WERI-Rb-1 (cell line): ENCODE data around the gene PTPN20.
"Not testable (repeated sequence)": the region's sequence is repeated elsewhere in the genome, so short reads cannot be mapped to it uniquely, and the experiment has no call there.

Experiments
- DNase-seq: peaks from one replicate; pipeline ENCODE4 v3.0.0-alpha.2; 2020
- H3K27ac ChIP-seq: fragments of 250-450 bp; sonication (Bioruptor Pico); 2 replicates; pipeline ENCODE4 v1.5.1; 2020; ENCODE audit warnings: mild to moderate bottlenecking, moderate library complexity
- H3K27me3 ChIP-seq: fragments of 250-450 bp; sonication (Bioruptor Pico); 2 replicates; pipeline ENCODE4 v1.5.1; 2021; ENCODE audit warnings: mild to moderate bottlenecking, low read depth, moderate library complexity; ENCODE audit not compliant: insufficient read depth, severe bottlenecking
- H3K36me3 ChIP-seq: fragments of 250-450 bp; sonication (Bioruptor Pico); 2 replicates; pipeline ENCODE4 v1.5.1; 2020; ENCODE audit warnings: mild to moderate bottlenecking, moderate library complexity
- H3K4me3 ChIP-seq: 2 replicates; pipeline ENCODE4 v1.5.1; 2011; ENCODE audit warnings: low read depth, mild to moderate bottlenecking, control low read depth, low read length
- H3K9me3 ChIP-seq: fragments of 250-450 bp; sonication (Bioruptor Pico); 2 replicates; pipeline ENCODE4 v1.5.1; 2021; ENCODE audit warnings: mild to moderate bottlenecking, moderate library complexity; ENCODE audit not compliant: severe bottlenecking
- TF ChIP-seq, protein P1 (sequence below): IDR thresholded peaks from 2 replicates; pipeline ENCODE4 v1.5.1; 2011; ENCODE audit warnings: low read depth, mild to moderate bottlenecking, control low read depth, inconsistent platforms, low read length

The PTPN20 gene, protein sequence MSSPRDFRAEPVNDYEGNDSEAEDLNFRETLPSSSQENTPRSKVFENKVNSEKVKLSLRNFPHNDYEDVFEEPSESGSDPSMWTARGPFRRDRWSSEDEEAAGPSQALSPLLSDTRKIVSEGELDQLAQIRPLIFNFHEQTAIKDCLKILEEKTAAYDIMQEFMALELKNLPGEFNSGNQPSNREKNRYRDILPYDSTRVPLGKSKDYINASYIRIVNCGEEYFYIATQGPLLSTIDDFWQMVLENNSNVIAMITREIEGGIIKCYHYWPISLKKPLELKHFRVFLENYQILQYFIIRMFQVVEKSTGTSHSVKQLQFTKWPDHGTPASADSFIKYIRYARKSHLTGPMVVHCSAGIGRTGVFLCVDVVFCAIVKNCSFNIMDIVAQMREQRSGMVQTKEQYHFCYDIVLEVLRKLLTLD

DNA sequence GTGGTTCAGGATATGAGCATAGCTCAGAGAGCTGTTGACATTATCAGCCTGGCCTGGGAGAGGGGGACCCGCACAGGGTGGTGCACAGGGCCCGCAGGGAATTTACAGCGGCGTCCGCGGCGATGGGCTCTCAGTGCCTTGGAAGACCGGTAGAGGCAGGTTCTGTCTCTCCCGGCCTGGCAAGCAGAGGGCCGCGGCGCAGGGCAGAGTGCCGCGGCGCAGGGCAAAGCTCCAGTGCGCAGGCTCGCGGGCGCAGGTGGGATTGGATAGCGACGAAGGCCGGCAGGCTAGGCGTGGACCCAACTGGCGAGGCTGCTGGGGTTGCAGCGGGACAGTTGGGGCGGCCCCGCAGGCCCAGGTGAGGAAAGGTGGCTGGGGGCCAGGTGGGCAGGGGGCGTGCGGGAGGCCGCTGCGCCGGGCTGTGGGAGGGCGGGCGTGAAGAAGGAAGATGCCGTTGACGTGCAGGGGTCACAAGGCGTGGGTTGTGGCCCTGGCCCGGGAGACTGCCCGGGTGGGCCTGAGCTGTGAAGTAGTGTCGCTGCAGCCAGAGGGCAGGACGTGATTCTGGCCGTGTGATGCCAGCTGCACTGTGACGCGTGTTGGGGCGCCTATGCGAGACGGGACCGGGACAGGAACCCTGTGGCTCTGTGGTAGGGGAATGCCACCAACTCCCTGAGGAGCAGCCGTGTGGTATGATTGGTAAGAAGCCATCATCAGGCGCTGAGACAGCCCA lies at the start of gene PTPN20:
Gene PTPN20, plus strand, starts transcription at position 285 of the 733 bp plus-strand sequence. CDS start 21,072 bp downstream, outside the sequence.
- not testable (repeated sequence) for H3K27me3 ChIP-seq, H3K27ac ChIP-seq, DNase-seq, H3K4me3 ChIP-seq, H3K9me3 ChIP-seq, H3K36me3 ChIP-seq

DNA sequence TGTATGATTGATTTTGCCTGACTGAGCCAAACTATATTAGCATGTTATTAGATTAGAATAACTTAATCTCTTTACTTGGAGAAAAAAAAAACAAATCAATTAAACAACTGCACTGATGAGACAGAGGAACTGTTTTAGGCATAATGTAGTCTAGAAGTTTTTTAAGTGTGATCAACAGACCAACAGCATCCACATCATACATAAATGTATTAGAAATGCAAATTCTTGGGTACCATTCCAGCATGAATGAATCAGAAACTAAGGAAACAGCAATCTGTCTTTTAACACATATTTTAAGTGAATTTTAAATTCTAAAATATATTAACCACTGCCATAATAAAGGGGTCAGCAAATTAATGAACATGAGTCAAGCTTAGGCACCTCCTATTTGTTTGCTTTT lies 41.5 kb upstream of the PTPN20 start:
- not testable (repeated sequence) for H3K27me3 ChIP-seq, DNase-seq, H3K27ac ChIP-seq, H3K36me3 ChIP-seq, H3K4me3 ChIP-seq, H3K9me3 ChIP-seq

DNA sequence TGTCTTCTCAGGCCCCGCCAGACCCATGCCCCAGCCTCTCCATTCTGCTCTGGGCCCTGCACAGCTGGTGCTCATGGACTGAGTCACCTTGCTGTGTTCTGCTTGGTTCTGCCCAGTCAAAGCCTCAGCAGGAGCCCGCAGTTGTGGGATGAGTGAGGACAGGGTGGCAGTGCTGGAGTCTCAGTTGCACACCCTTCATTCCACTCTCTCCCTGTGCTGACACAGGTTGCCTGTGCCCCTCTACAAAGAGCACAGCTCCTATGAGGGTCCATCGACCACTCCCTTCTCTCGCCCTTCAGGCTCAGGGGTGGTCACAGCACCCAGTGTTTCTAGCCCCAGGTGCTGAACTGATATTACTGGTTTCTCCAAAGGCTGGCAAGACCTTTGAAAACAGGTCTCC lies 39.6 kb upstream of the PTPN20 start:
- not testable (repeated sequence) for H3K36me3 ChIP-seq, H3K9me3 ChIP-seq, H3K27ac ChIP-seq, H3K4me3 ChIP-seq, DNase-seq, H3K27me3 ChIP-seq

DNA sequence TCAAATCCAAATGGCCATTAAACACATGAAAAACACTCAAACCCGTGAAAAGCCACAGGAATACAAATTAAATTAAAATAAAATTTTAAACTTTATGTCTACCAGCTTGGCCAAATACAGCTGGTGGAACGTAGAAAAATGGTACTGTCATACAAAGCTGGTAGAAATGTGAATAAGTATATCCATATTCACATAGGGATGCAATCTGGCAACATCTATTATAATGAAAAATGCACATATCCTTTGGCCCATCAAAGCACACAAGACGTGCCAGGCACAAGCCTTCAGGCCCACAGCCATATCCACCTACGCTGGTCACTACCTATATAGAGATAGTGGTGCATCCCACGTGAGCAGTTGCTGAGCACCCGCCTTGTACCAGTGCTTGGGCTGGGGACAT lies 35.9 kb upstream of the PTPN20 start:
- not testable (repeated sequence) for H3K27ac ChIP-seq, H3K9me3 ChIP-seq, H3K36me3 ChIP-seq, H3K4me3 ChIP-seq, H3K27me3 ChIP-seq, DNase-seq

DNA sequence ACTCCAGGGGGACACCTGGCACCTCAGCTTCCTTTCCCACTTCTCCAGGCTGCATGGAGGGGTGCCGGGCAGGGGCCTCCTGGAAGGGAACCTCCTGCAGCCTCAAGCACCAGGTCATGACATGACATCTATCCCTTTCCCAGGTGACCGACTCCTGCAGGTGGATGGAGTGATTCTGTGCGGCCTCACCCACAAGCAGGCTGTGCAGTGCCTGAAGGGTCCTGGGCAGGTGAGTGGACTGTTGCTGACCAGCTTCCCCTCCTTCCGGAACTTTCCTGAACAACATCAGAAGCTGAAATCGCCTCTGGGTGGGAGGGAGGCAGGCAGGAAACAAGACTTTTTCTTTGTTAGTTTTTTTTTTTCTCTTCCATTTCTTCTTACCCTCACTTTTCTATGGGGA lies 34.5 kb upstream of the PTPN20 start:
- DNase-seq, H3K4me3 ChIP-seq, H3K9me3 ChIP-seq, H3K27ac ChIP-seq, H3K36me3 ChIP-seq, H3K27me3 ChIP-seq: not testable (repeated sequence)

DNA sequence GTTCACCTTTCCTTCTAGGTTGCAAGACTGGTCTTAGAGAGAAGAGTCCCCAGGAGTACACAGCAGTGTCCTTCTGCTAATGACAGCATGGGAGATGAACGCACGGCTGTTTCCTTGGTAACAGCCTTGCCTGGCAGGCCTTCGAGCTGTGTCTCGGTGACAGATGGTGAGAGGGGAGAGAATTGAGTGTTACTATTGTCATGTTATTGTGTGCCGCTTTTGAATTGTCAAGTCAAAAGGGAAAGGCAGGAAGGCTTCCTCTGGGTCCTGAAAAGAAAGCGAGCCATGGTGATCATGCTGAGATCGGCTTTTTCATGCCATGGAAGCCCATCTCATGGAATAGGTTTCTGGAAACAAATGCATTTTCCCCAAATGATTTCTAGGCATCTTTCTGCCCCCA lies 32.5 kb upstream of the PTPN20 start:
- not testable (repeated sequence) for H3K9me3 ChIP-seq
- peak overlapping the region; percentile 53; the same call in 1 of the 2 replicates for H3K27ac ChIP-seq
- DNase-seq, result peak; percentile 84

DNA sequence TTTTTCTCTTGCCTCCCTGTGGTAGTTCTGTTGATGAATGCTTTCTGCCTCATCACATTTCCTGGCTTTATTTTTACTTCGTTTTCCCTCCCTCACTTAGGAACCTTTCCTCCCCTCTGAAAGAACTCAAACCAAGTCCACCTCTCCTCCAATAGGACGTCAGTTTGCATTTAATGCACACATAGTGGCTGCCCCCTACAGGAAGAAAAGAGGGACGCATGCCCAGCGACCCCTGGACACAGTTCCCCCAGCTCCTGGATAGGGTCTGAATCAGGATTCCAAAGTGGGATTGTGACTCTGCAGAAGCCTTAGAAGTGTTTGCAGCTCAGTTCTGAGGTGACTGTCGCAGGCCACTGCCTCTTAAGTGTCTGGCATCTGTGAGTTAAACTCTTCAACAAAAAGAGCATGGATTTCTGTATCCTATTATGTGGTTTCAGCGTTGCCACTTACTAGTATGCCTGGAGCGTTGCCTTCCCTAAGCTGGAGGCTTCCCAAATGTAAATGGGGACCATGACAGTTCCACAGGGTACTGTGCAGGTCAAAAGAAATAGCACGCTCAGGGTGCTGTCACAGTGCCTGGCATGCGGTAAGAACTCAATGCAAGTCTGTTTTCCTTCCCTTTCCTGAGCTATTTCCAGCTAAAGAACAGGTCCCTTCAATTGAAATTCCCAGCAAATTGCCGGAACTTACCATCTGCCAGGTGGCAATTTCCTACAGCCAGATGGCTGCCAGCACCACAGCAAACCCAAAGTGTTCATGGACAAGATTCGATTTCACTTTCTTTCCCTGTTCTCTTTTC lies 20.2 kb upstream of the PTPN20 start:
- DNase-seq, result peak; percentile 73
- H3K4me3 ChIP-seq, H3K27ac ChIP-seq, H3K36me3 ChIP-seq, H3K27me3 ChIP-seq, H3K9me3 ChIP-seq: not testable (repeated sequence)
- TF ChIP-seq, protein P1, sequence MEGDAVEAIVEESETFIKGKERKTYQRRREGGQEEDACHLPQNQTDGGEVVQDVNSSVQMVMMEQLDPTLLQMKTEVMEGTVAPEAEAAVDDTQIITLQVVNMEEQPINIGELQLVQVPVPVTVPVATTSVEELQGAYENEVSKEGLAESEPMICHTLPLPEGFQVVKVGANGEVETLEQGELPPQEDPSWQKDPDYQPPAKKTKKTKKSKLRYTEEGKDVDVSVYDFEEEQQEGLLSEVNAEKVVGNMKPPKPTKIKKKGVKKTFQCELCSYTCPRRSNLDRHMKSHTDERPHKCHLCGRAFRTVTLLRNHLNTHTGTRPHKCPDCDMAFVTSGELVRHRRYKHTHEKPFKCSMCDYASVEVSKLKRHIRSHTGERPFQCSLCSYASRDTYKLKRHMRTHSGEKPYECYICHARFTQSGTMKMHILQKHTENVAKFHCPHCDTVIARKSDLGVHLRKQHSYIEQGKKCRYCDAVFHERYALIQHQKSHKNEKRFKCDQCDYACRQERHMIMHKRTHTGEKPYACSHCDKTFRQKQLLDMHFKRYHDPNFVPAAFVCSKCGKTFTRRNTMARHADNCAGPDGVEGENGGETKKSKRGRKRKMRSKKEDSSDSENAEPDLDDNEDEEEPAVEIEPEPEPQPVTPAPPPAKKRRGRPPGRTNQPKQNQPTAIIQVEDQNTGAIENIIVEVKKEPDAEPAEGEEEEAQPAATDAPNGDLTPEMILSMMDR, result 0 out of 2 replicates have a peak, but pooled peaks have one; percentile 16

More for the DNA sequence above, 32.5 kb upstream of the PTPN20 start:
- H3K4me3 ChIP-seq, H3K27me3 ChIP-seq, H3K36me3 ChIP-seq: not testable (repeated sequence)

DNA sequence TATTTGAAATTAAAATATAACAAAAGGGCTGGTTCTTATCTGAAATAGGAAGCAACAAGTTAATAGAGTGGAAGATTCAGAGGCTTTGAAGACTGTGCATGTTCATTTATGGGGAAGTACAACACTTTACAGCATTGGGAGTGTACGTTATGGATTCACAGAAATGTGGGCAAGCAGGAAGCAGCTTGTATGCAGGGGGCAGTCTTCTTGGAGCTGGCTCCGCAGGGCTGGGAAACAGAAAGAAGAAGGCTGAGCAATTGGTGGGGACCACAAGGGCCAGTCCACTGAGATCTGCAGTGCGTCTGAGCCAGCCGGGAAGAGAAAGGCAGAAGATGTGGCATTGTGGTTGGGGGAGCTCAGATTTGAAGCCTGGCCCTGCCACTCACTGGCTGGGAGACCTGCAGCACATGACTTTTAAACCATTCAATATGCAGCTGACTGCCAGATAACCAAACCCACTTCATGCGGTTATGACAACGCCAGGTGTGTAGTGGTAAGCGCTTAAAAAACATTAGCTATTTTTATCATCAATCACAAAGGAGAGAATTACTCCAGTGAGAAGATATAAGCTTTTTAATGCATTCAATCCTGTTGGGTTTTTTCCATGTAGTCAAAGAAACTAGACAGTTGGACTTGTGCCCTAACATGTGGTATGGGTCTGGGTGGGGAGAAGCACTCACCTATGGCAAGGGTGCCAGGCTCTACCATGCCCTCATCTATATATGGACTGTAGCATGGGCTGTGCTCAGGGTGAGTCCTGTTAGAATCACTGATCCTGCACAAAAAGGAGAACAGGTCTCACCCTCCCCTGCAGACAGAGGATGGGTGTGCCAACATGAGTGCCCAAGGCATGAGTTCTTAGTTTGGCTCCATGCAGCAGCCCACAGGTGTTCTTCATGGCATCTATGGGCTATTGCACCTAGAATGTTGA lies 14.2 kb upstream of the PTPN20 start:
- not testable (repeated sequence) for H3K27ac ChIP-seq, H3K27me3 ChIP-seq, DNase-seq, H3K9me3 ChIP-seq, H3K36me3 ChIP-seq, H3K4me3 ChIP-seq

DNA sequence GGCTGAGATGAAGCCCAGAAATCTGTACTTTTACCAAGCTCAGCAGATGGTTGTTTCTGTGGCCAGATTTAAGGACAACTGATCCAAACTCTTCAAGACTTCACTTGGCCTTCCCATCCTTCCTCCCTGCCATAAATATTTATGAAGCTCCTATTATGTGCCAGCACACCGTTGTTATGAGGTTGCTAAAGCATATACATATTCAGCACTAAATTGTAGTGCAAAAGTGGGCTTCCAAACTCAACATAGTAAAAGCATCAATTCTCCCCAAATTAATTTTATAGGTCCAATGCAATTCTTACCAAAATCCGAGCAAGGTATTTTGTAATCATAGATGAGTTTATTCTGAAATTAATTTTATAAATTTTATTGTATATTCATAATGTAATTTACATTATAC lies 10.0 kb upstream of the PTPN20 start:
- DNase-seq, H3K27ac ChIP-seq: not testable (repeated sequence)

DNA sequence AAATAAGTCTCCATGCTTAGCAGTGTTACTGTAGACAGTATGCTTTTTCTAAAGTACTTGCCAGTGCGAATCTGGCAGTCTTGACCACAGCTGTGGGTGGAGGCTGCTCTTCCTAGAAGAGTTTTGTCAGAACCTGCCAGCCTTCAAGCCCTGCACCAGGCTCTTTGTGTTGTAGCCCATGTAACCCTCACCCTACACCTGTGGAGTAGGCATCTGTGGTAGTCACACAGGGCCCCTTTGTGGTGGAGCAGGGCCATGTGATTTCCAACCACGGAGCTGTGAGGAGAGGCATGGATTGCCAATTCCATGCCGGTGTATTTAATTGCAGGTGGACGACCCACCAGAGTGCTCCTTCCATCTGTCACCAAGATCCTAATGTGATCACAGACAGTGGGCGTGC lies 7.4 kb upstream of the PTPN20 start:
- H3K36me3 ChIP-seq, H3K4me3 ChIP-seq, H3K27me3 ChIP-seq, H3K27ac ChIP-seq, DNase-seq, H3K9me3 ChIP-seq: not testable (repeated sequence)

More for the DNA sequence above, 10.0 kb upstream of the PTPN20 start:
- H3K27me3 ChIP-seq, H3K36me3 ChIP-seq, H3K4me3 ChIP-seq, H3K9me3 ChIP-seq: not testable (repeated sequence)

DNA sequence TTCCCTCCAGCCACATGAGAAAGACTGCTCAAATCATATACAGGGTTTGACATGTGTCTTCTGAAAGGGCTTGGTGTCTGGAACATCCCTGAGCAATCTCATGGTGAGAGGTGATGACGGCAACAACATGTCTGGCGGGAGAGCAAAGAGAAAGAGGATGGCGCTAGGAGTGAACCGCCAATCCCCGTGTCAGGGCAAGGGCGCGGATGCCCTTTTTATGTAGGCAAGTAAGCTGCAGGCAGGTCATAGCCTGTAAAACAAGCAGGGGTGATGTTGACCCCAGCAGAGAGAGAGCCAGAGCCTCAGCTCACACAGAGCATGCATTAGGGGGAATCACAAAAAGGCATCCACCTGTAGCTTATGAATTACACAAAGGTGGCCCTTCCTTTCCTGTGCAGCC lies 4.9 kb upstream of the PTPN20 start:
- DNase-seq, H3K27me3 ChIP-seq, H3K9me3 ChIP-seq, H3K27ac ChIP-seq, H3K36me3 ChIP-seq, H3K4me3 ChIP-seq: not testable (repeated sequence)
